Measurements from ENCODE around the gene ACAP2.

Gene ACAP2

GRCh38 chr3:195460091-195460713, 17.4 kb upstream of the ACAP2 start:
- no peak for TF ChIP-seq CTCF (IDR thresholded peaks at IDR 0.05)
- Histone ChIP-seq H3K9ac (no peak overlapping the region), H3K36me3 (ENCODE audit: control insufficient read depth, insufficient read depth, low read length) (no peaks in the 10 kb centered on the region), H3K27me3 (ENCODE audit: control insufficient read depth, insufficient read depth, low read length) (no peaks in the 10 kb centered on the region), H3K4me2 (ENCODE audit: low read length) (no peak overlapping the region), H3K4me3 (ENCODE audit: low read depth, low read length) (no peak overlapping the region), H2AFZ (no peak overlapping the region), H3K4me1 (no peaks in the 10 kb centered on the region), H3K27ac (no peak overlapping the region), H3K9me3 (ENCODE audit: control insufficient read depth, low read length) (no peaks in the 10 kb centered on the region), H3K79me2 (no peaks in the 10 kb centered on the region)

GRCh38 chr3:195458316-195458717, 15.5 kb upstream of the ACAP2 start:
- H3K4me2 ChIP-seq (ENCODE audit: low read length): peak overlapping the region; percentile 19
- H2AFZ ChIP-seq: no peak overlapping the region
- no peaks in the 10 kb centered on the region for H3K4me1 ChIP-seq
- H3K27me3 ChIP-seq (ENCODE audit: control insufficient read depth, insufficient read depth, low read length): no peaks in the 10 kb centered on the region
- no peak for TF ChIP-seq CTCF (IDR thresholded peaks at IDR 0.05)
- no peak overlapping the region for H3K4me3 ChIP-seq (ENCODE audit: low read depth, low read length)
- no peak overlapping the region for H3K27ac ChIP-seq
- no peaks in the 10 kb centered on the region for H3K36me3 ChIP-seq (ENCODE audit: control insufficient read depth, insufficient read depth, low read length)
- no peaks in the 10 kb centered on the region for H3K9me3 ChIP-seq (ENCODE audit: control insufficient read depth, low read length)
- H3K79me2 ChIP-seq: no peaks in the 10 kb centered on the region
- H3K9ac ChIP-seq: no peak overlapping the region

GRCh38 chr3:195455789-195456188, 13.0 kb upstream of the ACAP2 start:
- Histone ChIP-seq H2AFZ (no peak overlapping the region), H3K4me1 (no peaks in the 10 kb centered on the region), H3K27ac (no peak overlapping the region), H3K9ac (no peak overlapping the region), H3K4me3 (ENCODE audit: low read depth, low read length) (no peak overlapping the region), H3K79me2 (no peaks in the 10 kb centered on the region), H3K27me3 (ENCODE audit: control insufficient read depth, insufficient read depth, low read length) (no peaks in the 10 kb centered on the region), H3K9me3 (ENCODE audit: control insufficient read depth, low read length) (no peaks in the 10 kb centered on the region), H3K36me3 (ENCODE audit: control insufficient read depth, insufficient read depth, low read length) (no peaks in the 10 kb centered on the region), H3K4me2 (ENCODE audit: low read length) (no peak overlapping the region)
- TF ChIP-seq CTCF (IDR thresholded peaks at IDR 0.05): no peak

- Histone ChIP-seq H3K4me3 (ENCODE audit: low read depth, low read length) (no peak overlapping the region), H3K36me3 (ENCODE audit: control insufficient read depth, insufficient read depth, low read length) (no peaks in the 10 kb centered on the region), H3K9ac (no peak overlapping the region), H3K4me1 (no peaks in the 10 kb centered on the region), H3K79me2 (no peaks in the 10 kb centered on the region), H3K9me3 (ENCODE audit: control insufficient read depth, low read length) (no peaks in the 10 kb centered on the region), H3K27me3 (ENCODE audit: control insufficient read depth, insufficient read depth, low read length) (no peaks in the 10 kb centered on the region), H2AFZ (no peak overlapping the region), H3K4me2 (ENCODE audit: low read length) (no peak overlapping the region), H3K27ac (no peak overlapping the region)
- TF ChIP-seq CTCF (IDR thresholded peaks at IDR 0.05): no peak
These were observed 10.4 kb upstream of the ACAP2 start for GRCh38 chr3:195453236-195453635.

GRCh38 chr3:195451373-195452015, 8.7 kb upstream of the ACAP2 start:
- Histone ChIP-seq H3K27ac (no peak overlapping the region), H3K9ac (no peak overlapping the region), H3K4me2 (ENCODE audit: low read length) (no peak overlapping the region), H3K27me3 (ENCODE audit: control insufficient read depth, insufficient read depth, low read length) (no peaks in the 10 kb centered on the region), H3K36me3 (ENCODE audit: control insufficient read depth, insufficient read depth, low read length) (no peaks in the 10 kb centered on the region), H3K9me3 (ENCODE audit: control insufficient read depth, low read length) (no peaks in the 10 kb centered on the region), H2AFZ (no peak overlapping the region), H3K79me2 (no peaks in the 10 kb centered on the region), H3K4me3 (ENCODE audit: low read depth, low read length) (no peak overlapping the region), H3K4me1 (no peaks in the 10 kb centered on the region)
- no peak for TF ChIP-seq CTCF (IDR thresholded peaks at IDR 0.05)
